Loucy (cell line): Measurements from ENCODE around the gene ASB10.

Experiments used
- H2AFZ ChIP-seq: fragments of 200-600 bp; sonication (generic); 2 replicates; pipeline ENCODE4 v1.6.0; 2016; ENCODE audit warnings: antibody characterized with exemption, mild to moderate bottlenecking, low read length, moderate library complexity
- H3F3A ChIP-seq: fragments of 200-600 bp; 2 replicates; pipeline ENCODE4 v1.6.0; 2016; ENCODE audit warnings: antibody characterized with exemption, low read depth, mild to moderate bottlenecking
- H3K27me3 ChIP-seq: fragments of 200-600 bp; sonication (generic); 2 replicates; pipeline ENCODE4 v1.6.1; 2014; ENCODE audit warnings: low read length, mild to moderate bottlenecking; ENCODE audit not compliant: insufficient read depth, poor library complexity, severe bottlenecking
- H3K36me3 ChIP-seq: fragments of 200-600 bp; sonication (generic); 2 replicates; pipeline ENCODE4 v1.6.1; 2016; ENCODE audit warnings: low read length; ENCODE audit not compliant: insufficient read depth
- H3K4me1 ChIP-seq: fragments of 200-600 bp; sonication (generic); 2 replicates; pipeline ENCODE4 v1.5.1; 2014; ENCODE audit warnings: low read length, mild to moderate bottlenecking; ENCODE audit not compliant: insufficient read depth, poor library complexity, severe bottlenecking
- H3K4me2 ChIP-seq: fragments of 200-600 bp; sonication (generic); 2 replicates; pipeline ENCODE4 v1.6.0; 2014; ENCODE audit warnings: antibody characterized with exemption, low read length, low read depth, mild to moderate bottlenecking; ENCODE audit not compliant: poor library complexity, severe bottlenecking
- H3K4me3 ChIP-seq: fragments of 200-600 bp; sonication (generic); 2 replicates; pipeline ENCODE4 v1.5.1; 2014; ENCODE audit warnings: low read length, mild to moderate bottlenecking, mixed read lengths; ENCODE audit not compliant: poor library complexity, severe bottlenecking
- H3K79me2 ChIP-seq: fragments of 200-600 bp; sonication (generic); 2 replicates; pipeline ENCODE4 v1.6.1; 2014; ENCODE audit warnings: low read length; ENCODE audit not compliant: insufficient read depth
- H3K9ac ChIP-seq: fragments of 200-600 bp; sonication (generic); 2 replicates; pipeline ENCODE4 v1.6.0; 2014; ENCODE audit warnings: mild to moderate bottlenecking, low read depth, low read length, moderate library complexity; ENCODE audit not compliant: poor library complexity, severe bottlenecking
- H3K9me2 ChIP-seq: fragments of 200-600 bp; sonication (generic); replicated peaks from 2 replicates; pipeline ENCODE4 v1.6.1; 2016; ENCODE audit warnings: low read depth, low read length, mixed read lengths
- H3K9me3 ChIP-seq: fragments of 200-600 bp; sonication (generic); 2 replicates; pipeline ENCODE4 v1.6.1; 2014; ENCODE audit warnings: mild to moderate bottlenecking, antibody characterized with exemption, low read length, low read depth; ENCODE audit not compliant: insufficient read depth
- H4K20me1 ChIP-seq: fragments of 200-600 bp; sonication (generic); 2 replicates; pipeline ENCODE4 v1.6.0; 2014; ENCODE audit warnings: antibody characterized with exemption, low read length, mild to moderate bottlenecking; ENCODE audit not compliant: insufficient read depth, poor library complexity, severe bottlenecking
- CTCF ChIP-seq: fragments of 200-600 bp; sonication (generic); conservative IDR thresholded peaks from 2 replicates; pipeline ENCODE4 v1.5.1; 2014; ENCODE audit warnings: mild to moderate bottlenecking, antibody characterized with exemption, low read length
- EZH2phosphoT487 ChIP-seq: fragments of 200-600 bp; IDR thresholded peaks from 2 replicates; pipeline ENCODE4 v1.6.1; 2018; ENCODE audit warnings: antibody characterized with exemption, mild to moderate bottlenecking, moderate library complexity, borderline replicate concordance

Gene ASB10

DNA sequence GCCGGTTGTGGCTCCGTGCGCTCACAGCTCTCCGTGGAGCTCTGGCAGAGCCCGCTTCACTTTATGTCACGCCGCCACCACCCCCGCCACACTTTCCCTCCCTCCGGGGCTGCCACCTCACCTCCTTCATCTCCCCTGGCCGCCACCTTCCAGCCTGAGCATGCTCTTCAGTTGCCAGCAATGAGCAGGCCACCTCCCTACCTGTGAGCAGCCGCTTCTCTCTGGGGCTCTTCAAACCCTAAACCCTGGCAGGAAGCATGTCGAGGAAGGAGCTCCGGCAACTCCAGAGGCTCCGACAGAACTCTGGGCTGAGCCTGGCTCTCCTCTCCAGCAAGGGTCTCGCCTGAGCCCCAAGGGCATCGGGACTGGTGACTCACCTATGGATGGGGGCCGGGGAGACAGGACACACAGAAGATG is 56.3 kb downstream of the ASB10 start:
- no peaks in the 10 kb centered on the region for H3F3A ChIP-seq
- TF ChIP-seq EZH2phosphoT487: no peak
- no peak for TF ChIP-seq CTCF
- no peaks in the 10 kb centered on the region for H4K20me1 ChIP-seq
- no peak overlapping the region for H3K4me2 ChIP-seq
- no peaks in the 10 kb centered on the region for H3K27me3 ChIP-seq
- H3K4me3 ChIP-seq: no peak overlapping the region
- H3K79me2 ChIP-seq: no peaks in the 10 kb centered on the region
- H2AFZ ChIP-seq: no peak overlapping the region
- no peaks in the 10 kb centered on the region for H3K4me1 ChIP-seq
- no peaks in the 10 kb centered on the region for H3K9me3 ChIP-seq
- no peaks in the 10 kb centered on the region for H3K9me2 ChIP-seq
- H3K36me3 ChIP-seq: peaks cover 51% of the 10 kb centered on the region; the same call in 1 of the 2 replicates
- H3K9ac ChIP-seq: no peak overlapping the region

DNA sequence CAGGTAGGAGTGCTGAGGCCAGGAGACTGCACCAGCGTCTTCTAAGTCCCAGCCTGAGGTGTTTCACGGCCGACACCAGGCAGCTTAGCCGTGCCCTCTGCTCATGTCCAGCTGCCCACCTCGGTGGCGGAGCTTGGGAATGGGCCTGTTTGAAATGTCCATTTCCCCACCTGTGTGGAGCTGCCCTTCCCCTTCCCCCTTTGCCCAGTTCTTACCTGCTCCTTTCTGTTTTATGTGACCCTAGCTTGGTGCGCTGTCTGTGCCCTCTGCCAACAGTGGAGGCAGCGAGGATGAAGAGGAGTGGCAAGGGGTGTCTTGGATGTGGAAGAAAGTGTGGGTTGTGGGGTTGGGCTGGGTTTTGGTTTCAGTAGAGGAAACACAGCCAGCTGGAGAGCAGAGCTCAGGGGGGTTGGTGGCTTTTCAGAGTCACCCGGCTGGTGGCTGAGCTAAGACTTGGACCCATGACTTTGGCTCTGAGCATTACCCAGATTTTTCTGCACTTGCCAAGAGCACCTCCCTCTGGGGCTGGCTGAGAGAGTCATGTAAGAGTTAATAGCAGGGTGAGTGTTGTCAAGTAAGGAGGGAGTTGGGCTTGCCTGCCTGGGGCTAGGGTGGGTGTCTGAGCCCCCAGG is 57.0 kb downstream of the ASB10 start:
- Histone ChIP-seq H4K20me1 (no peaks in the 10 kb centered on the region), H3K9me2 (no peaks in the 10 kb centered on the region), H3K79me2 (no peaks in the 10 kb centered on the region), H3K27me3 (no peaks in the 10 kb centered on the region), H2AFZ (no peak overlapping the region), H3K36me3 (peaks cover 44% of the 10 kb centered on the region; the same call in 1 of the 2 replicates), H3K4me3 (no peak overlapping the region), H3F3A (no peaks in the 10 kb centered on the region), H3K4me1 (no peaks in the 10 kb centered on the region), H3K9me3 (no peaks in the 10 kb centered on the region), H3K4me2 (no peak overlapping the region), H3K9ac (no peak overlapping the region)
- TF ChIP-seq EZH2phosphoT487 (no peak), CTCF (no peak)

DNA sequence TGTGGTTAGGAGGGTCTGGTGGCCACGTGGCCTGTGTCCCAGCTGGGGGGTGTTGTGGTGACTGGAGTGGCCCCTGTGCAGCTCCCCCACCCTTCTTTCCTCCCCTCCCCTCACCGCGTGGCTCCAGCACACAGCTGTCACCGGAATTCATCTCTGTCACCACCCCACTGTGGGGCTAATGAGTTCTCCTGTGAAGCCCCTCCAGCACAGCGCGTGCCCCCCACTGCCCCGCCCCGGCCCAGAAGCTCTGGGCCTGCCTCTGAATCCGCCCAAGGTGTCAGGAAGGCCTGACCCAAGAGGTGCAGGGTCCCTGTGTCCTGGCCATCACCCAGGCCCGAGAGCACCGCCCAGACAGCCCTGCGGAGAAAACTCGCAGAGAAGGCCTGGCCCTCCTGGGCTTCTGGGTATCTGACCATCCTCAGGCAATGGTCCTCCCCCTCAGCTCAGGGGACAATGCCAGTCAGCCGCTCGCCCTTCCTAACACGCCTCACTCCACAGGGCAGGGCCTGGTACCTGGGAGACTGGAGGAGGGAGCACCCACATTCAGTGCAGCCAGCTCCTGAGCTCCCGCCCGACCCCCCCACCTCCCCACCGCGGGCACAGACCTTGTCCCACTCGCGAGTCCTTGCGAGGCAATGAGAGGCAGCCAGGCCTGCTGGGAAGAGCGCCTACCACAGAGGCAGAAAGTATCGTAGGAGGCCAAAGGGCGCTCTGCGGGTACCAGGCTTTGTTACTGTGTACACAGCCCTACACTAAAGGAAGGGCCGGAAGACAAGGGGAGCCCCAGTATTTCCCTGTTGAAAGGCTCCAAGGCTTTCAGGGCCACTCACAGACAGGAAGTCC is 57.7 kb downstream of the ASB10 start:
- Histone ChIP-seq H4K20me1 (no peaks in the 10 kb centered on the region), H3K4me3 (no peak overlapping the region), H3K9me3 (no peaks in the 10 kb centered on the region), H3K9me2 (no peaks in the 10 kb centered on the region), H2AFZ (no peak overlapping the region), H3K4me2 (no peak overlapping the region), H3K36me3 (peaks cover 43% of the 10 kb centered on the region; the same call in 1 of the 2 replicates), H3F3A (no peaks in the 10 kb centered on the region), H3K9ac (no peak overlapping the region), H3K27me3 (no peaks in the 10 kb centered on the region), H3K4me1 (no peaks in the 10 kb centered on the region), H3K79me2 (no peaks in the 10 kb centered on the region)
- TF ChIP-seq EZH2phosphoT487 (no peak), CTCF (no peak)
